NOMO-1 treated with DMSO at 0.1 percent for 48 hours (cell line): ENCODE results near the gene ALPG.

Source experiments
- DNase-seq: peaks from one replicate; lab custom pipeline; 2025; ENCODE audit not compliant: unreplicated experiment; lab: John Stamatoyannopoulos, UW

Gene ALPG

DNA sequence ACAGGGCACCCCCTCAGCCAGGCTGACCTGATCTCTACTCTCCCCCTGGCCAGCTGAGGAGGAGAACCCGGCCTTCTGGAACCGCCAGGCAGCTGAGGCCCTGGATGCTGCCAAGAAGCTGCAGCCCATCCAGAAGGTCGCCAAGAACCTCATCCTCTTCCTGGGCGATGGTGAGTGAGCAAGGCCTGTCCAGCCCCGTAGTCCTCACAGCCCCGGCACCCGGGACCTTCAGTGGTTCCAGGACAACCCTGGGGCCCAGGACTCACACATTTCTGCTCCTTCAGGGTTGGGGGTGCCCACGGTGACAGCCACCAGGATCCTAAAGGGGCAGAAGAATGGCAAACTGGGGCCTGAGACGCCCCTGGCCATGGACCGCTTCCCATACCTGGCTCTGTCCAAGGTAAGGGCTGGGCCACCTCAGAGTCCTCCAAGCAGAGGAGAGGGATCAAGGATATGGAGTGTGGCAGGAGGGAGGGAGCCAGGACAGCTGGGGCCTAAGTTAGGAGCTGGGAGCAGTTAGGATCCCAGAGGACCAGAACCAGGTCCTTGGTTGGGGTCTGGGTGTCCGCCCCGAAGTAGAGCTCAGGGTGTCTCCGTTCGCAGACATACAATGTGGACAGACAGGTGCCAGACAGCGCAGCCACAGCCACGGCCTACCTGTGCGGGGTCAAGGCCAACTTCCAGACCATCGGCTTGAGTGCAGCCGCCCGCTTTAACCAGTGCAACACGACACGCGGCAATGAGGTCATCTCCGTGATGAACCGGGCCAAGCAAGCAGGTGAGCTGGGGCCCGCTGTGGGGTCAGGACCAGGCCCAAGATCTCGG lies 49.9 kb downstream of the ALPG start:
- no peak for DNase-seq

- DNase-seq: no peak
Measured at GRCh38 chr2:232457121-232458011, 50.7 kb downstream of the ALPG start.

- no peak for DNase-seq
Measured at GRCh38 chr2:232458051-232458660, 51.5 kb downstream of the ALPG start.

- no peak for DNase-seq
Measured at GRCh38 chr2:232458661-232459418, 52.2 kb downstream of the ALPG start.

GRCh38 chr2:232459419-232460035 lies 52.9 kb downstream of the ALPG start:
- DNase-seq: no peak

GRCh38 chr2:232460171-232460570 lies 53.5 kb downstream of the ALPG start:
- DNase-seq: no peak
